Duodenal mucosa (tissue), 2 donors: ENCODE measurements around the gene SLX4IP.

Source experiments
- H3K27ac ChIP-seq: one replicate; pipeline ENCODE4 v1.7.0; 2013; ENCODE audit warnings: low read depth, low read length
- H3K27me3 ChIP-seq, 2 donors: one replicate each; pipeline ENCODE4 v1.7.0; 2013; ENCODE audit warnings: low read length in 2 of 2, control low read depth in 1 of 2; ENCODE audit not compliant: insufficient read depth in 2 of 2, control insufficient read depth in 1 of 2
- H3K36me3 ChIP-seq, 2 donors: one replicate each; pipeline ENCODE4 v1.7.0; 2013; ENCODE audit warnings: low read length in 2 of 2, control low read depth in 1 of 2; ENCODE audit not compliant: insufficient read depth in 2 of 2, control insufficient read depth in 1 of 2
- H3K4me1 ChIP-seq, 2 donors: one replicate each; pipeline ENCODE4 v1.7.0; 2013; ENCODE audit warnings: low read length in 2 of 2, control low read depth in 1 of 2; ENCODE audit not compliant: insufficient read depth in 2 of 2, control insufficient read depth in 1 of 2
- H3K4me3 ChIP-seq, 2 donors: one replicate each; pipeline ENCODE4 v1.7.0; 2013; ENCODE audit warnings: low read length in 2 of 2, low read depth in 1 of 2
- H3K9ac ChIP-seq, 2 donors: one replicate each; pipeline ENCODE4 v1.7.0; 2013; ENCODE audit warnings: low read length in 2 of 2, low read depth in 1 of 2
- H3K9me3 ChIP-seq, 2 donors: one replicate each; pipeline ENCODE4 v1.7.0; 2013; ENCODE audit warnings: low read length in 2 of 2, control low read depth in 1 of 2; ENCODE audit not compliant: control insufficient read depth in 1 of 2

SLX4IP gene

DNA sequence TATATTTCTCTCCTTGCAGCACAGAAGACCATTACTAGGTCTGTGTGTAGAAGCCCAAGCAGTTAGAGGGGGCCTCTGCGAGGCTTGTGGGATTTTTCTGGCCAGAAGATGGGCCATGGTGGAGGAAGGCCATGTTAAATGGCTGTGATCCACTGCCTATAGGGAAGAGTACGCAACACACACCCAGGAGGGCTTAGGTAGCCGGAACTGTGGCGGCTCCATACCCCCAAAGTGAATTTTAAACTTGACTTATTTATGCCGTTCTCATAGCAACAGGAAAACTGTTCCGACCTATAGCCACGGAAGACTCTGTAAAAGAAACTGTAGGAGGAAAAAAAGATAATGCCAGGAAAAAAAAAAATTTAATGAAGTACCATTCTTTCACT lies 69.5 kb downstream of the SLX4IP start:
- no peaks in the 10 kb centered on the region for H3K27me3 ChIP-seq
- H3K4me1 ChIP-seq, result peaks cover 0 to 13% of the 10 kb centered on the region in 2 donors
- H3K27ac ChIP-seq, result no peak overlapping the region
- H3K9me3 ChIP-seq, result no peaks in the 10 kb centered on the region
- H3K9ac ChIP-seq, result no peak overlapping the region
- H3K4me3 ChIP-seq, result no peak overlapping the region
- no peaks in the 10 kb centered on the region for H3K36me3 ChIP-seq

DNA sequence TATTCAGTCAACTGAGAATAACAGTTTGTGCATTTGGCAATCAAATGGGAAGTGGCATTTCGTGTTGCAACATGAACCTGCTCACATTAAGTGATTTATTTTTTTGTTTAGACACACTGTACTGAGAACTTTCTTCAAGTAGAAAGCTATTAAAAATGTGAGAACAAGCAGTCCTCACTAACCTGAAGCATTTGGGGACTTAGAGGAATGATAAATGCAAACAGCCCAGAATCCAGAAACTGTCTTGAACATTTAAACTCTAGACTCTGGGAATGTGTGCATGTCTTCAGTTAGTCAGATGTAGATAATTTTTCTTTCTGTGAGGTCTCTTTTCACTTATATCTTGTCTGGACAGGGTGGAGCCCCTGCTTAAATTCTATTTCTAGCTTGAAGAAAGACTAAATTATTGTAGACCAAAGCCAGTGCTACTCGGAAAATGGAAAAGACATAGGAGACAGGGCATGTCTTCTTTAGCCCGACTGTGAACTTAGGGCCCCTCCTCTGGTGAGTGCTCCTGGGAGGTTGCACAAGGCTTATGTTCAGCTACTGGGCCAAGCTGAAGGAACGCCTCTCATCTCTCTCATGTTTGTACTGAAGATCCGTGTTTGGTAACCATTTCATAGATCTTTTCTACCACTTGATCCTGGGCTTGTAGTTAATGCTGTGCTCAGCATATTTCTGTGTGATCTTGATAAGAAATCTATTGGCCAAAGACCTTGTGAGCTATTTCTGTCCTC lies 70.1 kb downstream of the SLX4IP start:
- Histone ChIP-seq H3K9ac (no peak overlapping the region), H3K27me3 (no peaks in the 10 kb centered on the region), H3K4me3 (no peak overlapping the region), H3K9me3 (no peaks in the 10 kb centered on the region), H3K27ac (no peak overlapping the region), H3K4me1 (peaks cover 0 to 13% of the 10 kb centered on the region in 2 donors), H3K36me3 (no peaks in the 10 kb centered on the region)

DNA sequence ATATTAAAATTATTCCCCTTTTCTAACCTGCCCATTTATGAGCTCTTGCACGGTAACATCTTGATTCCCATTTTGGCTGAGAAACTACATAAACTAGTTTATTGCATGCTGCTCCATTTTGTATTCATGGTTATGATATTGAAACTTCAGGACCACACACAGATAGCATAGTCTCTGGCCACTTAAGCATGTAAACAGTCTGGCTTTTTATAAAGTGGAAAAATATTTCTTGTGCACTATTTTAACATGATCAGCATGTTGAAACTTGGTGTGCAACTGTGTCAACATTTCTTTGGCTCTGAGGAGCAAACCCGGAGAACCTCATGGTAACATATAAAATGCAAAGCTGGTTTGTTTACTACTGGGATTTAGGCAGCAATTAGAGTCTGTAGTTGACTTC lies 70.7 kb downstream of the SLX4IP start:
- Histone ChIP-seq H3K27ac (no peak overlapping the region), H3K9me3 (no peaks in the 10 kb centered on the region), H3K4me1 (peaks cover 0 to 12% of the 10 kb centered on the region in 2 donors), H3K36me3 (no peaks in the 10 kb centered on the region), H3K4me3 (no peak overlapping the region), H3K27me3 (no peaks in the 10 kb centered on the region), H3K9ac (no peak overlapping the region)

DNA sequence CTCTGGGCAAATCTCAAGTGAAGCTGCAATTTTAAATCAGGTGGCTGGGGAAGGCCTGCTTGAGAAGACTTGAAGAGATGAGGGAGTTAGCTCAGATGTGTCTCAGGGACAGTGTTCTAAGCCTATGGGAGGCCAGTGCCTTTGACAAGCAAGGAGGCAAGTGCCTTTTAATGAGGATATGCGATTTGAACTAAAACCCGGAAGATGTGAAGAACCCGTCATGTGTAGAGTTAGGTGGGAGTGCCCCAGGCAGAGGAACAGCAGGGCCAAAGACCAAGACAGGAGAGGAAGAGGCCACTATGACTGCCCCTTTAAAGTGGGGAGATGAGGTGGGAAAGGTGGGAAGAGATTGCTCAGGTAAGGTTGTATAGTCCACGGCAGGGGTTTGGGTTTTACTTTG lies 71.9 kb downstream of the SLX4IP start:
- no peaks in the 10 kb centered on the region for H3K27me3 ChIP-seq
- no peak overlapping the region for H3K27ac ChIP-seq
- no peak overlapping the region for H3K9ac ChIP-seq
- H3K4me3 ChIP-seq, result no peak overlapping the region
- H3K4me1 ChIP-seq, result peaks cover 11 to 17% of the 10 kb centered on the region in 2 donors
- H3K9me3 ChIP-seq, result no peaks in the 10 kb centered on the region
- no peaks in the 10 kb centered on the region for H3K36me3 ChIP-seq

DNA sequence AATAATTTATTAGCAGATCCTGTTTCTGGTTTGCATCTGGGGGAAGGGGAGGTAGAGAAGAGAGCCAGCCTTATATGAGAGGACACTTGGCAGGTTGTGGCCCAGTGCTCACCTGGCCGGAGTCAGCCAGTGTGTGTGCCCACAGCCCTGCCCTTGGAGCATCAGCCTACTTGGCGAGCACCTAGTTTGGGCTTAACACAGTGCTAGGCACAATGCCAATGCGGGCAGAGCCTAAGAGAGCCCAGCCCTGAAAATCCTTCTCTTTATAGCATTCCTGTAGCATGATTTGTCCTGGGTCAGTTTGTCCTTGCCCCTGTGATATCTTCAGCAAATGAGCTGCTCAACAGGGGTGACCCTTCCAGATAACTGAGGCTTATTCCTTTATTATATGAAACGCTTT lies 73.0 kb downstream of the SLX4IP start:
- no peaks in the 10 kb centered on the region for H3K9me3 ChIP-seq
- no peaks in the 10 kb centered on the region for H3K27me3 ChIP-seq
- no peak overlapping the region for H3K27ac ChIP-seq
- H3K4me1 ChIP-seq, result peaks cover 12 to 17% of the 10 kb centered on the region in 2 donors
- H3K4me3 ChIP-seq, result no peak overlapping the region
- no peaks in the 10 kb centered on the region for H3K36me3 ChIP-seq
- no peak overlapping the region for H3K9ac ChIP-seq

DNA sequence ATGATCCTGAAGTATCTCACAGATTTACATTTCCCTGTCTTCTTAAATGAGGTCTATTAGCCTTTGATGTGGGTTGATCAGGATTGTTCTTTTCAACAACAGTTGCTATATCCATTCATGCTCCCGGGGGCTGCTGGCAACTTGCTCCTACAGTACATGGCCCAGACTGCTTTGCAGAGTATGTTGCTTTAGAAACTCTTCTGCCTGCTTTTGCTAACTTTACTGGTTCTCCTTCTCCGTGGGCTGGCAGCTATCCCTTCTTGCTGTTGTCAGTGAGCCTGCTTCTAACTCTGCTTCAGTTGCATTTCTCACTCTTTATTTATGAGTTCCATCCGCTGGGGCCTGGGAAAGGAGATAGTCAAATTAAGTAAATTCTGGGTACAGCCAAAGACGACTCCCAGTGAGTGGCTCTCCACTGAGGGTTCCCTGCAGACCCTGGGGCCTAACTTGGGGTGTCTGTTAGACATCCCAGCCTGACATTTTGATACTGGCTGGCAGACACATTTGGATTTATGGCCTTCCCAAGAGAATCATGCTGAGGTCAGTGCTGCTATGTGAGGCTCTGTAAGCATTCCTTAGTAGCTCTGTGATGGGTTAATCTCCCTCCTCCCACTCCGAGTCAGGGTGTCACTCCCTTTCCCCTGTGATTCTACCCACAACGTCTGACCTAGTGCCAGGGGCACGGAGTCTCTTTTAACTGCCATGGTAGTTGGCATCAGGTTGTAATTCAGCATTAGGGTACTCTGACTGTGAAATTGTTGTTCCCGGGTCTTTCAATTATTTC lies 73.6 kb downstream of the SLX4IP start:
- Histone ChIP-seq H3K4me3 (no peak overlapping the region), H3K27ac (no peak overlapping the region), H3K9ac (no peak overlapping the region), H3K27me3 (no peaks in the 10 kb centered on the region), H3K36me3 (no peaks in the 10 kb centered on the region), H3K4me1 (peaks cover 12 to 17% of the 10 kb centered on the region in 2 donors), H3K9me3 (no peaks in the 10 kb centered on the region)

DNA sequence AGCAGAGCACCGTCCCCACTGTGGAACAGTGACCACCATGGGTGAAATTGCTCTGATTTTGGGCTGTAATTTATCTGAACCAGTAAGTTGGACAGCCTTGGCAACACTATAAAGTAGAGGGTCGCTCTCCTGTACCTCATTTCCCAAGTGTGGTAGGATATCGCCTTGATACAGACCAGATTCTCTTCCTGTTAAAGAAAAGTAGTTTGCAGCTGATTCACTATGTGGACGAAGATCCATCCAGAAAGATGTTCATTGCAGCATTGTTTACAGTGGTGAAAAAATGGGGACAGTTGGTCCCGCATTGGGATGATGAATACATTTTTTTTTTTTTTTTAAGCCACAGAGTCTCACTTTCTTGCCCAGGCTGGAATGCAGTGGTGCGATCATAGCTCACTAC lies 74.3 kb downstream of the SLX4IP start:
- Histone ChIP-seq H3K9ac (no peak overlapping the region), H3K9me3 (no peaks in the 10 kb centered on the region), H3K27ac (no peak overlapping the region), H3K4me1 (peaks cover 12 to 17% of the 10 kb centered on the region in 2 donors), H3K36me3 (no peaks in the 10 kb centered on the region), H3K4me3 (no peak overlapping the region), H3K27me3 (no peaks in the 10 kb centered on the region)

DNA sequence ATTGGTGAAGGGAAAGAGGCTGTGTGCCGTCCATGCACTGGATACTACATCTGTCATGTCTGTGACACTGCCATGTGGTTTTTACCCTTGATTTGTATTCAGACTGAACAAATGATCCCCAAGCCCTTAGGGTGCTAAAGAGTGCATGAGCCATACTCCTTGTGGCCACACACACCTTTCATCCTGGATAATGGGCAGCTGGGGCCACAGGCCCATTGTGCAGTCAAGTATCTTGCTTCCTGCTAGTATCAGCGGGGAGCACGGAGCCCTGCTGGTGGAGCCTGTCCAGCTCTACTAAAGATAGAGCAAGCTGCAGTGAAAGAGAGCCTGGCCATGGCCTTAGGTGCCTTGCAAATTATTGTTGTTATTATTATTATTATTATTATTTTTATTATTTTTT lies 75.1 kb downstream of the SLX4IP start:
- Histone ChIP-seq H3K9me3 (no peaks in the 10 kb centered on the region), H3K4me1 (peaks cover 12 to 17% of the 10 kb centered on the region in 2 donors), H3K27me3 (no peaks in the 10 kb centered on the region), H3K4me3 (no peak overlapping the region), H3K9ac (no peak overlapping the region), H3K27ac (no peak overlapping the region), H3K36me3 (no peaks in the 10 kb centered on the region)

DNA sequence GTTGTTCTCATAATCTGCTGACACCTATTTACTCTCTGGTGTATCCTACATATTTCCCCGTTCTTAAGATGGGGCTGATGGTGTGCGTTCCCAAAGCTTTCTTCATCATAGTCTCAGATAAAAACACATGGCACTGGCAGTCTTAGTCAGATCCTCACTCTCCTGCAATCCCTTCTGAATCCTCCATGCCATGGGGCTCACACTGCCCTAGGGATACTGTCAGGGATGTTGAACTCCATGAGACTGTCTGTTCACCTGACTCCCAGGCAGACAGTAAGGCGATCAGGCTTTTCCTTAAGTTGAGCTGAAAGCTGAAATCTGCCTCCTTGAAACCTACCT lies 76.0 kb downstream of the SLX4IP start:
- Histone ChIP-seq H3K27me3 (no peaks in the 10 kb centered on the region), H3K9me3 (no peaks in the 10 kb centered on the region), H3K4me1 (peaks cover 12 to 17% of the 10 kb centered on the region in 2 donors), H3K4me3 (no peak overlapping the region), H3K9ac (no peak overlapping the region), H3K27ac (no peak overlapping the region), H3K36me3 (no peaks in the 10 kb centered on the region)

DNA sequence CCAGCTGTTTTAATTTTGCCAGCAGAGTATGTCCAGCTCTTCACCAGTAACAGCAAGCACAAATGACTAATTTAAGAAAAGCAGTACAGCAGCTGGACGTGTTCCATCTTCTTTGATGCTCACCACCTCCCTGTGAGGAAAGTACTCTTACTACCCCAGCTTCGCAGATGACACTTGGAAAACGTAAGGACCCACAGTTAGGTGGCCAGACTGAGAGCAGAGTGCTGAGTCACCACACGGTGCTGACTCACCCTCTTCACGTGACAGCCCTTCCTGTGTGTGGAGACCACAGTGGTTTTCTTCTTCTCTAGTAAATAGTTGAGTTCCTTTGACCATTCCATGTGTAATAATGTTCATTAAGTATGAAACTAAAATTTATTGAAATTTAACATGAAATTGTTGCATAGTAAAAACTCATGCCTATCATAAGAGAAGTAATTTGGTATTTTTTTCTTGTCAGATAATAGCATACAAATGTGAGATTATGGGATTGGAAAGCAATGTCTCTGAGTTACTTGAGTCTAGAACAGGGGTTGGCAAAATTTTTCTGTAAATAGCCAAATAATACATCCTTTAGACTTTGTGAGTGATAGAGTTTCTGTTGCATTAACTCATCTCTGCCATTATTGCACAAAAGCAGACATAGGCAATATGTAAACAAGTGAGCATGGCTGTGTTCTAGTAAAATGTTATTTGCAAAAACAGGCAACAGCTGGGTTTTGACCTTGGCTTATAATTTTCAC lies 76.6 kb downstream of the SLX4IP start:
- H3K27me3 ChIP-seq, result no peaks in the 10 kb centered on the region
- H3K27ac ChIP-seq, result no peak overlapping the region
- H3K4me1 ChIP-seq, result peaks cover 12 to 17% of the 10 kb centered on the region in 2 donors
- no peak overlapping the region for H3K4me3 ChIP-seq
- no peaks in the 10 kb centered on the region for H3K9me3 ChIP-seq
- H3K36me3 ChIP-seq, result no peaks in the 10 kb centered on the region
- H3K9ac ChIP-seq, result no peak overlapping the region
